ENCODE results near the gene ELMO1.

Gene ELMO1

GRCh38 chr7:36928311-36928710, 520.4 kb downstream of the ELMO1 start:
- H3K4me3 ChIP-seq (ENCODE audit: low read depth, low read length), result no peak overlapping the region
- CTCF ChIA-PET, result no interaction called here
- POLR2A ChIA-PET, result no interaction called here
- no peak for TF ChIP-seq CTCF (IDR thresholded peaks at IDR 0.05; ENCODE audit: insufficient read depth, low read length, missing control alignments)
- no peak for DNase-seq (ENCODE audit: low read depth, low spot score)

- H3K4me3 ChIP-seq (ENCODE audit: low read depth, low read length), result no peak overlapping the region
- CTCF ChIA-PET, result no interaction called here
- POLR2A ChIA-PET, result no interaction called here
- no peak for DNase-seq (ENCODE audit: low read depth, low spot score)
- no peak for TF ChIP-seq CTCF (IDR thresholded peaks at IDR 0.05; ENCODE audit: insufficient read depth, low read length, missing control alignments)
Observed at GRCh38 chr7:36925691-36926090, 523.0 kb downstream of the ELMO1 start.

GRCh38 chr7:36925207-36925606, 523.5 kb downstream of the ELMO1 start:
- ChIA-PET POLR2A (no interaction called here), CTCF (no interaction called here)
- no peak overlapping the region for H3K4me3 ChIP-seq (ENCODE audit: low read depth, low read length)
- no peak for DNase-seq (ENCODE audit: low read depth, low spot score)
- no peak for TF ChIP-seq CTCF (IDR thresholded peaks at IDR 0.05; ENCODE audit: insufficient read depth, low read length, missing control alignments)

DNA sequence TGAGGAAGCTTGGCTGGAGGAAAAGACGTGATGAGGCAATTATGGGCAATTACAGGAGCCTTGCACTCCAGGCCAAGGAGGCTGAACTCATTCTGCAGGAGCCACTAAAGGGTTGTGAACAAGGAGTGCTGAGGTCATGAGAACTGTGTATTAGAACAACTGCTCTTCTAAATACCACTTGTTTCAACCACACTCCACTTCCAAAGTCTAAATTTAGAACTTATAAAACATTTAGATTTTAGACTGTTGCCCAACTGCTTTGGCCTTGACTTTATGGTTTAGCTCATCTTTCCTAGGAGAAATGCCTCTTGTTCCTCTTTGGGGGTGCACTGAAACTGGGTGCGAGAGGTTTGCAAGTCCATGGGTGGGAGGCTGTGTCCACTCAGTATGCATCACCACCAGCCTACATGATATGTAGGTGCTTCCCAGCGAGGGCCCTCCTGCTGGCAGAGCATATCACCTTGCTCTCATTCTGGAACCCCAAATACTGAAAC, 524.7 kb downstream of the ELMO1 start:
- no peak overlapping the region for H3K4me3 ChIP-seq (ENCODE audit: low read depth, low read length)
- DNase-seq (ENCODE audit: low read depth, low spot score), result no peak
- no peak for TF ChIP-seq CTCF (IDR thresholded peaks at IDR 0.05; ENCODE audit: insufficient read depth, low read length, missing control alignments)
- ChIA-PET POLR2A (no interaction called here), CTCF (no interaction called here)

- POLR2A ChIA-PET, result no interaction called here
- TF ChIP-seq CTCF (IDR thresholded peaks at IDR 0.05; ENCODE audit: insufficient read depth, low read length, missing control alignments), result no peak
- DNase-seq (ENCODE audit: low read depth, low spot score), result no peak
- no peak overlapping the region for H3K4me3 ChIP-seq (ENCODE audit: low read depth, low read length)
- CTCF ChIA-PET, result no interaction called here
Observed at GRCh38 chr7:36923185-36923584, 525.5 kb downstream of the ELMO1 start.

GRCh38 chr7:36920433-36920832, 528.2 kb downstream of the ELMO1 start:
- ChIA-PET POLR2A (no interaction called here), CTCF (no interaction called here)
- no peak overlapping the region for H3K4me3 ChIP-seq (ENCODE audit: low read depth, low read length)
- no peak for TF ChIP-seq CTCF (IDR thresholded peaks at IDR 0.05; ENCODE audit: insufficient read depth, low read length, missing control alignments)
- no peak for DNase-seq (ENCODE audit: low read depth, low spot score)
